GM21737 (cell line): Measurements from ENCODE around the gene PSMB8.
"Not testable (repeated sequence)": the region's sequence is repeated elsewhere in the genome, so short reads cannot be mapped to it uniquely, and the experiment has no call there.

ENCODE experiments used
- ATAC-seq: cut with Tn5 transposase; IDR thresholded peaks from one replicate; pipeline ENCODE4 v1.9.1; 2021; ENCODE audit warnings: mild to moderate bottlenecking, moderate library complexity; ENCODE audit not compliant: unreplicated experiment

The PSMB8 gene

GRCh38 chr6:32838114-32838958, 5.5 kb downstream of the PSMB8 start, which contains the start of gene TAP2:
Gene TAP2 (minus strand): TSS chr6:32838739. CDS start chr6:32838233, 506 bp downstream.
- peak; percentile 69 for ATAC-seq

GRCh38 chr6:32837651-32838113, 6.2 kb downstream of the PSMB8 start:
- no peak for ATAC-seq

GRCh38 chr6:32836873-32837272, 7.0 kb downstream of the PSMB8 start:
- no peak for ATAC-seq

- no peak for ATAC-seq
Measured at GRCh38 chr6:32835167-32835893, 8.5 kb downstream of the PSMB8 start.

GRCh38 chr6:32833664-32834063, 10.2 kb downstream of the PSMB8 start:
- ATAC-seq = no peak

- ATAC-seq = no peak
Measured at GRCh38 chr6:32832535-32832934, 11.3 kb downstream of the PSMB8 start.

- no peak for ATAC-seq
Measured at GRCh38 chr6:32830936-32831335, 12.9 kb downstream of the PSMB8 start.

- no peak for ATAC-seq
Measured at GRCh38 chr6:32830017-32830416, 13.8 kb downstream of the PSMB8 start.

GRCh38 chr6:32829495-32829894, 14.4 kb downstream of the PSMB8 start:
- no peak for ATAC-seq

GRCh38 chr6:32827025-32827424, 16.8 kb downstream of the PSMB8 start:
- no peak for ATAC-seq

- ATAC-seq = no peak
Measured at GRCh38 chr6:32825966-32826365, 17.9 kb downstream of the PSMB8 start.

- no peak for ATAC-seq
Measured at GRCh38 chr6:32819729-32820128, 24.1 kb downstream of the PSMB8 start.

GRCh38 chr6:32818867-32819266, 25.0 kb downstream of the PSMB8 start:
- no peak for ATAC-seq

- peak; percentile 50 for ATAC-seq
Measured at GRCh38 chr6:32816746-32817204, 27.1 kb downstream of the PSMB8 start, which contains the start of gene HLA-DOB. Gene HLA-DOB (minus strand): TSS chr6:32817002. CDS start chr6:32816951, 51 bp downstream.

- no peak for ATAC-seq
Measured at GRCh38 chr6:32815996-32816395, 27.9 kb downstream of the PSMB8 start.

- no peak for ATAC-seq
Measured at GRCh38 chr6:32815115-32815514, 28.7 kb downstream of the PSMB8 start.

- no peak for ATAC-seq
Measured at GRCh38 chr6:32814145-32814544, 29.7 kb downstream of the PSMB8 start.

GRCh38 chr6:32809171-32809570, 34.7 kb downstream of the PSMB8 start:
- ATAC-seq = no peak

- no peak for ATAC-seq
Measured at GRCh38 chr6:32807020-32807580, 36.7 kb downstream of the PSMB8 start.

- ATAC-seq = not testable (repeated sequence)
Measured at GRCh38 chr6:32805404-32805803, 38.4 kb downstream of the PSMB8 start.

- no peak for ATAC-seq
Measured at GRCh38 chr6:32803416-32803815, 40.4 kb downstream of the PSMB8 start.
